VCaP (cell line): ENCODE results near the gene DLG4.

ENCODE experiments used
- H3K27ac ChIP-seq: fragments of 450-650 bp; 2 replicates; pipeline ENCODE4 v1.5.1; 2017
- CTCF ChIP-seq: fragments of 450-650 bp; conservative IDR thresholded peaks from 2 replicates; pipeline ENCODE4 v1.5.1; 2017; ENCODE audit warnings: mild to moderate bottlenecking, moderate library complexity

Gene DLG4

DNA sequence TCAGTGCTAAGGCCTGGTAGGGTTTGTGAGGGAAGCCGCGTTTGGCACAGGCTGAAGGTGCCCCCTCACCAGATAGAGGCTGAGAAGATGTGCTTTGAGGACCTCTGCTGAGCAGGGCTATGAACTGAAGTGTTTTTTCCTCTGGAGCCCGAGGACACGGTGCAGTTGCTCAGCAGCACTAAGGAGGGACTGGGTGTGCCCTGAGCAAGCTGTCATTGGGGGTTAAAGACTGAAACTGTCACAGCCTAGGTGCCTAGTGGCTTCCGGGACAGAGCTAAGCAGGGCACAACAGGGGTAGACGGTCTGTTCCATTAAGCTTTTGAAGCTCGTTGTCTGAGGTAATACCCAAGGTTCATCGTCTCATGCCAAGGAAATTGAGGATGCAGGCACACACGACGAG, 80.2 kb downstream of the DLG4 start:
- no peak overlapping the region for H3K27ac ChIP-seq
- TF ChIP-seq CTCF: no peak

DNA sequence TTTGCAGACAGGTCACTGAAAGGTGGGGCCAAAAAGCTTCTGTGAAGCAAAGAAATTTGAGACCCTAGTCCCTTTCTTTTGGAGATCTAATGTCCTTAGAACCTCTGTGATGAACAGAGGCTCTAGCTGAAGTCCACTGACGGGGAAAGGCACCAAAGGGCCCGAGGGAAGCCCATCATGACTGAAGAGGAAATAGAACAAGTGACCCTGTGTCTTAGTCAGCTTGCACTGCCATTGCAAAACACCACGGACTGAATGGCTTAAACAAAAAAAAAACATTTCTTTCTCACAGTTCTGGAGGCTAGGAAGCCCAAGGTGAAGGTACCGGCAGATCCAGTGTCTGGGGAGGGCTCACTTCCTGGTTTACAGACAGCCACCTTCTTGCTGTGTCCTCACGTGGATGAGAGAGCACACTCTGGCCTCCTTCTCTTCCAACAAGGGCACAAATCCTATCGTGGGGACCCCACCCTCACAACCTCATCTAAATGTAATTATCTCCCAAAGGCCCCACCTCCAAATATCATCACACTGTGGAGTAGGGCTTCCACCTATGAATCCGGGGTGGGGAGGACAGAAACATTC, 80.7 kb downstream of the DLG4 start:
- no peak for TF ChIP-seq CTCF
- H3K27ac ChIP-seq: no peak overlapping the region

DNA sequence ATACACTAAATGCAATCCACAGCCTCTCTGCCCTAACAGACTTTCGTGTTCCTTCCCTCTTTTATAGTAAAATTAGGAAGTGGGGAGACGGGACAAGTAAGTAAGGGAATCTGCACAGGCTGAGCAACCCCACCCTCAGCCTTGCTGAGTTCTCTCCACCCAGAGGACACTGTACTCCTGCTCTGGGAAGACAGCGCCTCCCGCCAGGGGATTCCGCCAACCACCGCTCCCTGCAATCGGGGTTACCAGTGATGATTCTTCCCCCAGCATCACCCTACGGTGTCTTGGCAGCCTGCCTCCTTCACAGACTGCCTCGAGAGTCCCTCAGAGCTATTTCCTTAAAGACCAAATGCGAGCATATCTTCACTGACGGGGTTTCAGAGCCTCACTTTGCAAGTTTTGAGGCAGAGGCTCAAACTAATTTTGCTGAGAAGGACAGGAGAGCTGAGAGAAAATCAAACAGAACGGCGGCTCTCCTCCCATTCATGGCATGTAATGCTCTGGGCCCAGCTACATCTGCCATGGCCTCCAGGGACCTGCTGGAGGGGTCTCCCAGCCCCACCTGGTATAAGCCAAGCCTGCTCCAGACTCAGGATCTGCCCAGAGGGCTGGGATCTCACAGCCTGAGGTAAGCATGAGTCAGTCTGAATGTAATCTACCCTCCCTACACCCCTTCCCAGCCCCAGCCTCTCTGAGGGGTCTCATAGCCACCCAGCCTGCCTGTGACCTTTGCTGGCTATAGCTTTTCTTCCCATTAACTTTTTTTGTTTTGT, 82.3 kb downstream of the DLG4 start:
- TF ChIP-seq CTCF: no peak
- no peak overlapping the region for H3K27ac ChIP-seq
